HG03354 (cell line): ENCODE data around the gene KATNAL1.

Experiments used
- ATAC-seq: cut with Tn5 transposase; IDR thresholded peaks from one replicate; pipeline ENCODE4 v1.9.1; 2021; ENCODE audit warnings: mild to moderate bottlenecking; ENCODE audit not compliant: unreplicated experiment, poor library complexity, severe bottlenecking

KATNAL1 gene

GRCh38 chr13:30240608-30241007, 66.7 kb downstream of the KATNAL1 start:
- ATAC-seq: peak; percentile 80

GRCh38 chr13:30235216-30235615, 72.1 kb downstream of the KATNAL1 start:
- no peak for ATAC-seq

- ATAC-seq: no peak
Observed at GRCh38 chr13:30234619-30235162, 72.7 kb downstream of the KATNAL1 start.

GRCh38 chr13:30224732-30225131, 82.6 kb downstream of the KATNAL1 start:
- no peak for ATAC-seq

GRCh38 chr13:30222254-30222653, 85.1 kb downstream of the KATNAL1 start:
- ATAC-seq: no peak

- ATAC-seq: no peak
Observed at GRCh38 chr13:30216111-30216510, 91.2 kb downstream of the KATNAL1 start.

GRCh38 chr13:30212256-30212655, 95.1 kb downstream of the KATNAL1 start:
- ATAC-seq: no peak

GRCh38 chr13:30211745-30212144, 95.6 kb downstream of the KATNAL1 start:
- no peak for ATAC-seq

- no peak for ATAC-seq
Observed at GRCh38 chr13:30204564-30204963, 102.8 kb downstream of the KATNAL1 start.

GRCh38 chr13:30196025-30196424, 111.3 kb downstream of the KATNAL1 start:
- ATAC-seq: no peak

- ATAC-seq: no peak
Observed at GRCh38 chr13:30194906-30195305, 112.4 kb downstream of the KATNAL1 start.

GRCh38 chr13:30193279-30194234, 113.8 kb downstream of the KATNAL1 start:
- no peak for ATAC-seq

GRCh38 chr13:30192320-30193093, 114.8 kb downstream of the KATNAL1 start:
- ATAC-seq: no peak

- ATAC-seq: no peak
Observed at GRCh38 chr13:30191491-30192100, 115.8 kb downstream of the KATNAL1 start.

GRCh38 chr13:30186634-30187415, 120.5 kb downstream of the KATNAL1 start:
- ATAC-seq: no peak

GRCh38 chr13:30181888-30182651, 125.3 kb downstream of the KATNAL1 start:
- no peak for ATAC-seq

- no peak for ATAC-seq
Observed at GRCh38 chr13:30179597-30180276, 127.6 kb downstream of the KATNAL1 start.

GRCh38 chr13:30178976-30179375, 128.4 kb downstream of the KATNAL1 start:
- ATAC-seq: no peak
